ENCODE results near the gene ARID4B. TPM values are rescaled to one million over a fixed set of nuclear protein-coding genes. Genes with fewer than 3 reads are reported as not detected.

ARID4B gene
- total and polyA plus RNA-seq, 2 donors from 2014 or later: 6.6 to 50.3 TPM

DNA sequence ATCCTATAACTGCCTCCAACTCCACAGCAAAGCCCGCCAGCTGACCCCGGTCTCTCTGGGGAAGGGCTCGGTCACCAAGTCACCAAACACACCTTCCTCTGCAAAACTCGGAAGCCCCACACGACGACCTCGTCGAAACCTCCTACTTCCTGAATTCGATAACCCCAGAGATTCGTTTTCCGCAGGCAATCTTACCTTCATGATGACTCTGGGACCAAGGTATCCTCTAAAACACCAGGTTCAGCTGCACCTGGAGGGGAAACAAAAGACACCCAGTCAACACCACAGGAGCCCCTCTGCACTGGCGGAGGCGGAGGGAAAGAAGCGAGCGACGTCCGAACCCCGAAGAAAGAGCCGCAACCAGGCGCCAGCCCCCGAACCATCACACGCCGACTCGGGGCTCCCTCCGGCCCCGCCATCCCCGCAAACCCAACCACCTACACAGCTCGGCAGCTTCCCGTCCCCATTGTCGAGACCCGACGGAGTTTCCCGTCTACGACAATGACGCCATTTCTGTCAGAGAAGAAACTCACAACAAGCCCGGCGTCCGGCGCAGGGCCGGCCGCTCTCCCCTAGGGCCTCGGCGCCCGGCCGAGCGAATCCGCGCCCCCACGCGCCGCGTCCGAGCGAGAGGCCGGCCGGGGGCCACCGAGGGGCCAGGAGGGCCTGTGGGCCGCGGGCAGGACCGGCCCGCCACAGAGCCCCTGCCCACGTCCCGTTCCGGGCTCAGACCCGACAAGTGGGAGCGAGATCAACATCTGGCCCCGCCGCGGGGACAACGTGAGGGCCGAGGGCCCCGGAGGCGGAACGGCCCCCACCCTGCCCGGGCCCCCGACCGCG lies 1.0 kb downstream of the ARID4B start:
- intact Hi-C loops (cut with DNase I): no loop called here
- H3K27me3 ChIP-seq (ENCODE audit: control insufficient read depth, insufficient read depth, low read length): no peaks in the 10 kb centered on the region
- DNase-seq (peak; percentile 37 to 88 (median 70)), FAIRE-seq (no peak)
- H3K4me1 ChIP-seq (ENCODE audit: control insufficient read depth in 2 of 3, insufficient read depth in 2 of 3, low read depth in 1 of 3, low read length in 3 of 3): peaks cover 2 to 35% (median 4%) of the 10 kb centered on the region in 3 donors
- TF ChIP-seq, protein P1, sequence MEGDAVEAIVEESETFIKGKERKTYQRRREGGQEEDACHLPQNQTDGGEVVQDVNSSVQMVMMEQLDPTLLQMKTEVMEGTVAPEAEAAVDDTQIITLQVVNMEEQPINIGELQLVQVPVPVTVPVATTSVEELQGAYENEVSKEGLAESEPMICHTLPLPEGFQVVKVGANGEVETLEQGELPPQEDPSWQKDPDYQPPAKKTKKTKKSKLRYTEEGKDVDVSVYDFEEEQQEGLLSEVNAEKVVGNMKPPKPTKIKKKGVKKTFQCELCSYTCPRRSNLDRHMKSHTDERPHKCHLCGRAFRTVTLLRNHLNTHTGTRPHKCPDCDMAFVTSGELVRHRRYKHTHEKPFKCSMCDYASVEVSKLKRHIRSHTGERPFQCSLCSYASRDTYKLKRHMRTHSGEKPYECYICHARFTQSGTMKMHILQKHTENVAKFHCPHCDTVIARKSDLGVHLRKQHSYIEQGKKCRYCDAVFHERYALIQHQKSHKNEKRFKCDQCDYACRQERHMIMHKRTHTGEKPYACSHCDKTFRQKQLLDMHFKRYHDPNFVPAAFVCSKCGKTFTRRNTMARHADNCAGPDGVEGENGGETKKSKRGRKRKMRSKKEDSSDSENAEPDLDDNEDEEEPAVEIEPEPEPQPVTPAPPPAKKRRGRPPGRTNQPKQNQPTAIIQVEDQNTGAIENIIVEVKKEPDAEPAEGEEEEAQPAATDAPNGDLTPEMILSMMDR (IDR thresholded peaks at IDR 0.05; ENCODE audit: borderline replicate concordance, extremely low read depth, insufficient read depth): no peak
- peak overlapping the region; percentile 41 to 85 (median 61) for H3K9ac ChIP-seq (ENCODE audit: low read length in 3 of 3)
- no peaks in the 10 kb centered on the region for H3K36me3 ChIP-seq (ENCODE audit: control insufficient read depth in 2 of 3, insufficient read depth in 3 of 3, low read length in 3 of 3)
- peak overlapping the region; percentile 81 to 94 (median 81) for H3K4me3 ChIP-seq (ENCODE audit: low read length in 3 of 3)
- H3K9me3 ChIP-seq (ENCODE audit: control insufficient read depth in 2 of 3, insufficient read depth in 1 of 3, low read length in 3 of 3): no peaks in the 10 kb centered on the region
- peak overlapping the region; percentile 93 to 94 for H3K27ac ChIP-seq (ENCODE audit: low read depth in 2 of 2, low read length in 2 of 2)

DNA sequence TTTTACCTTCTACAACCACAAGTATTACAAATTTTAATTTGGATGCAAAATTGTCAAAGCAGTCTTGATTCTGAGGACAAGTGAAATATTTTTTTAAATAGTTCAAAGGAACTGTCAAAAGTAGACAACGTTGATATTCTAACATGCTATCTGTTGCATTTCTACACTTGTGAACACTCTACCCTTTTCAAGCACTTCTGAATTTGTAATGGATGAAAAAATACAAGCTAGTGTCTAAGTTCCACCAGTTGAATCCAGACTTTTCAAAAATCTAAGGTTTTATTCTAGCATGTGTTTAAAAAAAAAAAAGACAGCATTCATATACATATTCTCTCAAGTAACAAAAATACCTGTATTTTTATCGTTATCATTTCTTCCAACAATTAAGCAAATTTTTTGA lies 2.1 kb downstream of the ARID4B start:
- no peaks in the 10 kb centered on the region for H3K36me3 ChIP-seq (ENCODE audit: control insufficient read depth in 2 of 3, insufficient read depth in 3 of 3, low read length in 3 of 3)
- TF ChIP-seq, protein P1 (IDR thresholded peaks at IDR 0.05; ENCODE audit: borderline replicate concordance, extremely low read depth, insufficient read depth): no peak
- H3K27ac ChIP-seq (ENCODE audit: low read depth in 2 of 2, low read length in 2 of 2): no peak overlapping the region
- peak overlapping the region in 2 of 3 donors; percentile 81 to 94 for H3K4me3 ChIP-seq (ENCODE audit: low read length in 3 of 3)
- intact Hi-C loops (cut with DNase I): no loop called here
- DNase-seq (no peak), FAIRE-seq (no peak)
- H3K27me3 ChIP-seq (ENCODE audit: control insufficient read depth, insufficient read depth, low read length): no peaks in the 10 kb centered on the region
- H3K9me3 ChIP-seq (ENCODE audit: control insufficient read depth in 2 of 3, insufficient read depth in 1 of 3, low read length in 3 of 3): no peaks in the 10 kb centered on the region
- peak overlapping the region in 2 of 3 donors; percentile 37 to 61 for H3K9ac ChIP-seq (ENCODE audit: low read length in 3 of 3)
- peaks cover 1 to 25% (median 2%) of the 10 kb centered on the region in 3 donors for H3K4me1 ChIP-seq (ENCODE audit: control insufficient read depth in 2 of 3, insufficient read depth in 2 of 3, low read depth in 1 of 3, low read length in 3 of 3)

DNA sequence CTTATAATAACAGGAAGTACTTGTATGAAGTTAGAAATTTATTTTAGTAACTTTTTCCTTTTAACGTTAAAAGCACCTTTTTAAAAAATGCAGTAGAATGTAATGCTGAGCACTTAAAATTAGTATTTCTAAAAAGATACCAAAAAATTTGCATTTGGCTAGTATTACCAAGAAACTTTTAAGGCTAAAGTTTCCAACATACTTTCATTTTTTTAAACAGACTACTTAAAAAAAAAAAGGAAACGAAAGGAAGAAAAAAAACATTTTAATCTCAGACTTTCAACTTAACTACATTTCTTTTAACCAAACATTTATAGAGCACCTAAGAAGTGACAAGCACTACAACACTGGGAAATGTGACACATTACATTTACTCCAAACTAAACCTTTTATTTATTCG lies 2.8 kb downstream of the ARID4B start:
- Histone ChIP-seq H3K9ac (ENCODE audit: low read length in 3 of 3) (no peak overlapping the region), H3K4me1 (ENCODE audit: control insufficient read depth in 2 of 3, insufficient read depth in 2 of 3, low read depth in 1 of 3, low read length in 3 of 3) (peaks cover 0 to 18% (median 2%) of the 10 kb centered on the region in 3 donors), H3K36me3 (ENCODE audit: control insufficient read depth in 2 of 3, insufficient read depth in 3 of 3, low read length in 3 of 3) (no peaks in the 10 kb centered on the region), H3K9me3 (ENCODE audit: control insufficient read depth in 2 of 3, insufficient read depth in 1 of 3, low read length in 3 of 3) (no peaks in the 10 kb centered on the region), H3K4me3 (ENCODE audit: low read length in 3 of 3) (peak overlapping the region in 1 of 3 donors; percentile 11), H3K27ac (ENCODE audit: low read depth in 2 of 2, low read length in 2 of 2) (no peak overlapping the region), H3K27me3 (ENCODE audit: control insufficient read depth, insufficient read depth, low read length) (no peaks in the 10 kb centered on the region)
- DNase-seq (no peak), FAIRE-seq (peak; percentile 41)
- intact Hi-C loops (cut with DNase I): no loop called here
- TF ChIP-seq, protein P1 (IDR thresholded peaks at IDR 0.05; ENCODE audit: borderline replicate concordance, extremely low read depth, insufficient read depth): no peak
